OCI-LY7 (cell line): ENCODE measurements around the gene HNMT. TPM values are rescaled to one million over a fixed set of nuclear protein-coding genes. Genes with fewer than 3 reads are reported as not detected.

Experiments used
- BruUV-seq: library from RNA; stranded (reverse); fragments of 400-500 nt; replicated peaks from 2 replicates; lab custom pipeline; 2021; lab: Mats Ljungman, UMichigan
- CTCF ChIA-PET: fragments of 300-600 bp; sonication (Branson Sonifier 250); formaldehyde crosslinking; loops from one replicate; lab custom pipeline; 2022; ENCODE audit warnings: antibody characterized with exemption; ENCODE audit not compliant: unreplicated experiment; lab: Charles Lee
- POLR2A ChIA-PET: fragments of 300-600 bp; sonication (Branson Sonifier 250); formaldehyde crosslinking; loops from one replicate; lab custom pipeline; 2022; ENCODE audit warnings: antibody characterized with exemption; lab: Charles Lee
- DNase-seq: peaks from one replicate; pipeline ENCODE4 v3.0.0-alpha.2; 2015; ENCODE audit warnings: low spot score
- H2AFZ ChIP-seq: fragments of 200-600 bp; sonication (generic), shearing (Covaris generic); 2 replicates; pipeline ENCODE4 v1.6.1; 2014; ENCODE audit warnings: mild to moderate bottlenecking, antibody characterized with exemption, low read length, moderate library complexity
- H3K27ac ChIP-seq: fragments of 200-600 bp; sonication (generic); 2 replicates; pipeline ENCODE4 v1.5.1; 2014; ENCODE audit warnings: mixed run types, low read depth, mild to moderate bottlenecking, moderate library complexity, low read length, inconsistent platforms; ENCODE audit not compliant: poor library complexity, severe bottlenecking
- H3K36me3 ChIP-seq: fragments of 200-600 bp; sonication (generic); 2 replicates; pipeline ENCODE4 v1.6.1; 2014; ENCODE audit warnings: mild to moderate bottlenecking, antibody characterized with exemption, low read length, moderate library complexity, mixed read lengths; ENCODE audit not compliant: insufficient read depth
- H3K4me1 ChIP-seq: fragments of 200-600 bp; sonication (generic); 2 replicates; pipeline ENCODE4 v1.5.1; 2014; ENCODE audit warnings: mild to moderate bottlenecking, low read length; ENCODE audit not compliant: insufficient read depth, poor library complexity, severe bottlenecking
- H3K4me2 ChIP-seq: fragments of 200-600 bp; sonication (generic); 2 replicates; pipeline ENCODE4 v1.6.1; 2014; ENCODE audit warnings: mild to moderate bottlenecking, low read length
- H3K4me3 ChIP-seq: fragments of 200-600 bp; sonication (generic); 2 replicates; pipeline ENCODE4 v1.5.1; 2014; ENCODE audit warnings: mild to moderate bottlenecking, low read depth, low read length; ENCODE audit not compliant: poor library complexity, severe bottlenecking
- H3K79me2 ChIP-seq: fragments of 200-600 bp; sonication (generic); 2 replicates; pipeline ENCODE4 v1.6.1; 2016; ENCODE audit warnings: low read depth, mild to moderate bottlenecking, low read length, moderate library complexity, mixed read lengths; ENCODE audit not compliant: insufficient read depth
- H3K9me2 ChIP-seq: fragments of 200-600 bp; sonication (generic); 2 replicates; pipeline ENCODE4 v1.6.1; 2016; ENCODE audit warnings: mild to moderate bottlenecking, low read length, mixed read lengths; ENCODE audit not compliant: insufficient read depth
- H3K9me3 ChIP-seq: fragments of 200-600 bp; sonication (generic); 2 replicates; pipeline ENCODE4 v1.6.1; 2014; ENCODE audit warnings: mild to moderate bottlenecking, mixed run types, low read length, mixed read lengths
- H4K20me1 ChIP-seq: fragments of 200-600 bp; sonication (generic); 2 replicates; pipeline ENCODE4 v1.6.1; 2014; ENCODE audit warnings: mild to moderate bottlenecking, antibody characterized with exemption, low read length, moderate library complexity, mixed read lengths; ENCODE audit not compliant: insufficient read depth
- CTCF ChIP-seq: fragments of 200-600 bp; sonication (generic); conservative IDR thresholded peaks from 2 replicates; pipeline ENCODE4 v1.5.1; 2014; ENCODE audit warnings: mild to moderate bottlenecking, antibody characterized with exemption, low read length, moderate library complexity, mixed read lengths
- EZH2phosphoT487 ChIP-seq: fragments of 200-600 bp; sonication (generic); IDR thresholded peaks from 2 replicates; pipeline ENCODE4 v1.6.1; 2018; ENCODE audit warnings: low read depth, borderline replicate concordance, mild to moderate bottlenecking, mixed run types, antibody characterized with exemption, low read length, moderate library complexity, mixed read lengths
- intact Hi-C: fragments of 100-400 bp; cut with micrococcal nuclease; formaldehyde crosslinking; loops from one replicate; pipeline ENCODE4 v1.10.0; 2022; ENCODE audit not compliant: unreplicated experiment
- total RNA-seq, 2 experiments: library from RNA; depleted of rRNA in 1 of 2; stranded (reverse); fragments of >200 nt in 1 of 2; shearing (Covaris generic) in 1 of 2; gene quantifications; 2 replicates each; pipeline ENCODE4 v1.2.3, GENCODE V29; 2014 to 2022

The HNMT gene
- total RNA-seq, 2 experiments from 2014 or later = not detected

GRCh38 chr2:137924019-137924418, 40.3 kb upstream of the HNMT start:
- POLR2A ChIA-PET = no interaction called here
- no TSS peak for BruUV-seq
- intact Hi-C loops = no loop called here
- Histone ChIP-seq H3K4me1 (no peaks in the 10 kb centered on the region), H3K9me3 (no peaks in the 10 kb centered on the region), H3K9me2 (no peaks in the 10 kb centered on the region), H3K36me3 (no peaks in the 10 kb centered on the region), H2AFZ (no peak overlapping the region), H3K4me2 (no peak overlapping the region), H3K4me3 (no peak overlapping the region), H3K79me2 (no peaks in the 10 kb centered on the region), H3K27ac (no peak overlapping the region), H4K20me1 (no peaks in the 10 kb centered on the region)
- TF ChIP-seq CTCF (no peak), EZH2phosphoT487 (no peak)
- CTCF ChIA-PET = no interaction called here
- no peak for DNase-seq

- no peak overlapping the region for H3K27ac ChIP-seq
- no TSS peak for BruUV-seq
- H3K9me3 ChIP-seq = no peaks in the 10 kb centered on the region
- H3K79me2 ChIP-seq = no peaks in the 10 kb centered on the region
- no peak for TF ChIP-seq CTCF
- no peak for TF ChIP-seq EZH2phosphoT487
- intact Hi-C loops = no loop called here
- H3K4me1 ChIP-seq = no peaks in the 10 kb centered on the region
- no peak for DNase-seq
- no peaks in the 10 kb centered on the region for H4K20me1 ChIP-seq
- no peaks in the 10 kb centered on the region for H3K9me2 ChIP-seq
- ChIA-PET CTCF (no interaction called here), POLR2A (interaction anchor here (0.6 to 2.4 kb wide), 3 partner anchors 10 to 698 kb away, joined by 3 to 5 read pairs (median 4); no protein-coding TSS in a partner anchor)
- H2AFZ ChIP-seq = no peak overlapping the region
- no peak overlapping the region for H3K4me3 ChIP-seq
- no peaks in the 10 kb centered on the region for H3K36me3 ChIP-seq
- no peak overlapping the region for H3K4me2 ChIP-seq
Observed at GRCh38 chr2:137925599-137925998, 38.7 kb upstream of the HNMT start.

- Histone ChIP-seq H2AFZ (no peak overlapping the region), H3K4me2 (no peak overlapping the region), H3K4me1 (no peaks in the 10 kb centered on the region), H3K36me3 (no peaks in the 10 kb centered on the region), H3K9me2 (no peaks in the 10 kb centered on the region), H3K27ac (no peak overlapping the region), H3K79me2 (no peaks in the 10 kb centered on the region), H3K9me3 (no peaks in the 10 kb centered on the region), H4K20me1 (no peaks in the 10 kb centered on the region), H3K4me3 (no peak overlapping the region)
- POLR2A ChIA-PET = interaction anchor here (0.8 kb wide), 1 partner anchor 573 kb away, joined by 4 read pairs; no protein-coding TSS in a partner anchor
- intact Hi-C loops = no loop called here
- CTCF ChIA-PET = no interaction called here
- no TSS peak for BruUV-seq
- DNase-seq = no peak
- no peak for TF ChIP-seq EZH2phosphoT487
- TF ChIP-seq CTCF = no peak
Observed at GRCh38 chr2:137927846-137928245, 36.4 kb upstream of the HNMT start.
